Measurements from ENCODE around the gene BBS12. TPM values are rescaled to one million over a fixed set of nuclear protein-coding genes. Genes with fewer than 3 reads are reported as not detected.

BBS12 gene
- total and polyA plus RNA-seq, 2 experiments from 2014 or later, result 5.2 to 7.1 TPM

- no peaks in the 10 kb centered on the region for H3K27me3 ChIP-seq (replicated peaks; ENCODE audit: insufficient read depth)
- H3K4me3 ChIP-seq, result no peak overlapping the region
- H2AFZ ChIP-seq, result no peak overlapping the region
- H3K9me3 ChIP-seq (ENCODE audit: low read depth), result no peaks in the 10 kb centered on the region
- no peaks in the 10 kb centered on the region for H3F3A ChIP-seq (ENCODE audit: insufficient read depth)
- H4K20me1 ChIP-seq (ENCODE audit: insufficient read depth), result no peaks in the 10 kb centered on the region
- no peak overlapping the region for H3K27ac ChIP-seq
- no peaks in the 10 kb centered on the region for H3K79me2 ChIP-seq (ENCODE audit: insufficient read depth)
- H3K4me2 ChIP-seq (ENCODE audit: unreplicated experiment), result no peak overlapping the region
- H3K9ac ChIP-seq, result no peak overlapping the region
- no peaks in the 10 kb centered on the region for H3K36me3 ChIP-seq (ENCODE audit: low read depth)
- no peaks in the 10 kb centered on the region for H3K4me1 ChIP-seq (ENCODE audit: insufficient read depth)
- peaks cover 3% of the 10 kb centered on the region; the same call in 1 of the 2 replicates for H3K9me2 ChIP-seq (ENCODE audit: insufficient read depth)
- 37 to 52% methylated on average over 1 of the region's 1 CpG for WGBS, 2 experiments (ENCODE audit: low coverage in 1 of 2, low lambda C conversion rate in 2 of 2, missing lambda C conversion rate in 2 of 2)
- no peak for DNase-seq
- TF ChIP-seq EZH2 (IDR thresholded peaks at IDR 0.05; ENCODE audit: insufficient read depth, poor library complexity, severe bottlenecking) (no peak), EZH2phosphoT487 (IDR thresholded peaks at IDR 0.05; ENCODE audit: insufficient read depth, low read depth) (no peak)
- in situ Hi-C loops (cut with MboI), result loop anchor here (10.0 kb wide), 1 partner anchor 117 kb away; no protein-coding TSS in a partner anchor
These were observed 10.2 kb upstream of the BBS12 start for GRCh38 chr4:122722256-122722655.

- Histone ChIP-seq H3K27ac (no peak overlapping the region), H3K4me2 (ENCODE audit: unreplicated experiment) (no peak overlapping the region)
- in situ Hi-C loops (cut with MboI), result loop anchor here (10.0 kb wide), 1 partner anchor 124 kb away; no protein-coding TSS in a partner anchor
These were observed 3.6 kb upstream of the BBS12 start for GRCh38 chr4:122728856-122729255.

GRCh38 chr4:122731676-122732075 lies 828 bp upstream of the BBS12 start:
- H3K4me1 ChIP-seq (ENCODE audit: insufficient read depth), result peaks cover 16% of the 10 kb centered on the region
- no peaks in the 10 kb centered on the region for H3K9me2 ChIP-seq (ENCODE audit: insufficient read depth)
- peak overlapping the region; percentile 75 for H3K9ac ChIP-seq
- WGBS, 2 experiments (ENCODE audit: low coverage in 1 of 2, low lambda C conversion rate in 2 of 2, missing lambda C conversion rate in 2 of 2), result 2 to 6% methylated on average over 2 of the region's 2 CpGs
- H3K27ac ChIP-seq, result peak overlapping the region; percentile 66
- H3F3A ChIP-seq (ENCODE audit: insufficient read depth), result peaks cover 18% of the 10 kb centered on the region; the same call in 1 of the 2 replicates
- H3K79me2 ChIP-seq (ENCODE audit: insufficient read depth), result peaks cover 40% of the 10 kb centered on the region
- peak overlapping the region; percentile 68 for H3K4me3 ChIP-seq
- peak overlapping the region; percentile 86 for H2AFZ ChIP-seq
- peak overlapping the region; percentile 78 for H3K4me2 ChIP-seq (ENCODE audit: unreplicated experiment)
- in situ Hi-C loops (cut with MboI), result no loop called here
- H4K20me1 ChIP-seq (ENCODE audit: insufficient read depth), result no peaks in the 10 kb centered on the region
- H3K9me3 ChIP-seq (ENCODE audit: low read depth), result no peaks in the 10 kb centered on the region
- H3K36me3 ChIP-seq (ENCODE audit: low read depth), result no peaks in the 10 kb centered on the region
- DNase-seq, result no peak
- no peak for TF ChIP-seq EZH2phosphoT487 (IDR thresholded peaks at IDR 0.05; ENCODE audit: insufficient read depth, low read depth)
- TF ChIP-seq EZH2 (IDR thresholded peaks at IDR 0.05; ENCODE audit: insufficient read depth, poor library complexity, severe bottlenecking), result no peak
- no peaks in the 10 kb centered on the region for H3K27me3 ChIP-seq (replicated peaks; ENCODE audit: insufficient read depth)

More at GRCh38 chr4:122728856-122729255, 3.6 kb upstream of the BBS12 start:
- H3K36me3 ChIP-seq (ENCODE audit: low read depth), result no peaks in the 10 kb centered on the region
- peaks cover 15% of the 10 kb centered on the region for H3K4me1 ChIP-seq (ENCODE audit: insufficient read depth)
- DNase-seq, result peak; percentile 56
- H2AFZ ChIP-seq, result no peak overlapping the region
- H4K20me1 ChIP-seq (ENCODE audit: insufficient read depth), result no peaks in the 10 kb centered on the region
- H3K9ac ChIP-seq, result no peak overlapping the region
- no peaks in the 10 kb centered on the region for H3K27me3 ChIP-seq (replicated peaks; ENCODE audit: insufficient read depth)
- 46 to 68% methylated on average over 1 of the region's 1 CpG for WGBS, 2 experiments (ENCODE audit: low coverage in 1 of 2, low lambda C conversion rate in 2 of 2, missing lambda C conversion rate in 2 of 2)
- H3K79me2 ChIP-seq (ENCODE audit: insufficient read depth), result peaks cover 11% of the 10 kb centered on the region
- no peaks in the 10 kb centered on the region for H3K9me2 ChIP-seq (ENCODE audit: insufficient read depth)
- no peak overlapping the region for H3K4me3 ChIP-seq
- H3K9me3 ChIP-seq (ENCODE audit: low read depth), result no peaks in the 10 kb centered on the region
- no peak for TF ChIP-seq EZH2 (IDR thresholded peaks at IDR 0.05; ENCODE audit: insufficient read depth, poor library complexity, severe bottlenecking)
- H3F3A ChIP-seq (ENCODE audit: insufficient read depth), result peaks cover 16% of the 10 kb centered on the region; the same call in 1 of the 2 replicates

- peaks cover 60% of the 10 kb centered on the region for H3K79me2 ChIP-seq (ENCODE audit: insufficient read depth)
- H3F3A ChIP-seq (ENCODE audit: insufficient read depth), result peaks cover 26% of the 10 kb centered on the region
- H4K20me1 ChIP-seq (ENCODE audit: insufficient read depth), result no peaks in the 10 kb centered on the region
- peaks cover 21% of the 10 kb centered on the region for H3K4me1 ChIP-seq (ENCODE audit: insufficient read depth)
- H3K9me3 ChIP-seq (ENCODE audit: low read depth), result no peaks in the 10 kb centered on the region
- H3K9ac ChIP-seq, result peak overlapping the region; percentile 95
- H3K27ac ChIP-seq, result peak overlapping the region; percentile 97
- no peaks in the 10 kb centered on the region for H3K9me2 ChIP-seq (ENCODE audit: insufficient read depth)
- H3K4me3 ChIP-seq, result peak overlapping the region; percentile 98
- no peak for TF ChIP-seq EZH2phosphoT487 (IDR thresholded peaks at IDR 0.05; ENCODE audit: insufficient read depth, low read depth)
- no peak for TF ChIP-seq EZH2 (IDR thresholded peaks at IDR 0.05; ENCODE audit: insufficient read depth, poor library complexity, severe bottlenecking)
- no peak for DNase-seq
- in situ Hi-C loops (cut with MboI), result no loop called here
- peak overlapping the region; percentile 96 for H3K4me2 ChIP-seq (ENCODE audit: unreplicated experiment)
- no peaks in the 10 kb centered on the region for H3K27me3 ChIP-seq (replicated peaks; ENCODE audit: insufficient read depth)
- peak overlapping the region; percentile 93 for H2AFZ ChIP-seq
- 93 to 100% methylated on average over 1 of the region's 1 CpG for WGBS, 2 experiments (ENCODE audit: low coverage in 1 of 2, low lambda C conversion rate in 2 of 2, missing lambda C conversion rate in 2 of 2)
- no peaks in the 10 kb centered on the region for H3K36me3 ChIP-seq (ENCODE audit: low read depth)
These were observed 1.2 kb downstream of the BBS12 start for GRCh38 chr4:122733787-122734120.

GRCh38 chr4:122739174-122739573 lies 6.7 kb downstream of the BBS12 start:
- peaks cover 58% of the 10 kb centered on the region for H3K79me2 ChIP-seq (ENCODE audit: insufficient read depth)
- DNase-seq, result peak; percentile 91
- H3K4me1 ChIP-seq (ENCODE audit: insufficient read depth), result peaks cover 27% of the 10 kb centered on the region
- H3K4me3 ChIP-seq, result peak overlapping the region; percentile 29; the same call in 1 of the 2 replicates
- H3K9me2 ChIP-seq (ENCODE audit: insufficient read depth), result no peaks in the 10 kb centered on the region
- in situ Hi-C loops (cut with MboI), result no loop called here
- H3K9me3 ChIP-seq (ENCODE audit: low read depth), result no peaks in the 10 kb centered on the region
- no peaks in the 10 kb centered on the region for H3K27me3 ChIP-seq (replicated peaks; ENCODE audit: insufficient read depth)
- H3K4me2 ChIP-seq (ENCODE audit: unreplicated experiment), result peak overlapping the region; percentile 57
- H3F3A ChIP-seq (ENCODE audit: insufficient read depth), result peaks cover 28% of the 10 kb centered on the region
- H2AFZ ChIP-seq, result peak overlapping the region; percentile 37; the same call in 1 of the 2 replicates
- H4K20me1 ChIP-seq (ENCODE audit: insufficient read depth), result no peaks in the 10 kb centered on the region
- TF ChIP-seq EZH2phosphoT487 (IDR thresholded peaks at IDR 0.05; ENCODE audit: insufficient read depth, low read depth) (no peak), EZH2 (IDR thresholded peaks at IDR 0.05; ENCODE audit: insufficient read depth, poor library complexity, severe bottlenecking) (no peak)
- peaks cover 3% of the 10 kb centered on the region; the same call in 1 of the 2 replicates for H3K36me3 ChIP-seq (ENCODE audit: low read depth)
- peak overlapping the region; percentile 85 for H3K27ac ChIP-seq
- H3K9ac ChIP-seq, result peak overlapping the region; percentile 45

Measured in GM23248 (cell line).